ENCODE data around the gene HOXB4. TPM values are rescaled to one million over a fixed set of nuclear protein-coding genes. Genes with fewer than 3 reads are reported as not detected.

The HOXB4 gene
- total RNA-seq, 2 experiments from 2014 or later, result 7.8 TPM

DNA sequence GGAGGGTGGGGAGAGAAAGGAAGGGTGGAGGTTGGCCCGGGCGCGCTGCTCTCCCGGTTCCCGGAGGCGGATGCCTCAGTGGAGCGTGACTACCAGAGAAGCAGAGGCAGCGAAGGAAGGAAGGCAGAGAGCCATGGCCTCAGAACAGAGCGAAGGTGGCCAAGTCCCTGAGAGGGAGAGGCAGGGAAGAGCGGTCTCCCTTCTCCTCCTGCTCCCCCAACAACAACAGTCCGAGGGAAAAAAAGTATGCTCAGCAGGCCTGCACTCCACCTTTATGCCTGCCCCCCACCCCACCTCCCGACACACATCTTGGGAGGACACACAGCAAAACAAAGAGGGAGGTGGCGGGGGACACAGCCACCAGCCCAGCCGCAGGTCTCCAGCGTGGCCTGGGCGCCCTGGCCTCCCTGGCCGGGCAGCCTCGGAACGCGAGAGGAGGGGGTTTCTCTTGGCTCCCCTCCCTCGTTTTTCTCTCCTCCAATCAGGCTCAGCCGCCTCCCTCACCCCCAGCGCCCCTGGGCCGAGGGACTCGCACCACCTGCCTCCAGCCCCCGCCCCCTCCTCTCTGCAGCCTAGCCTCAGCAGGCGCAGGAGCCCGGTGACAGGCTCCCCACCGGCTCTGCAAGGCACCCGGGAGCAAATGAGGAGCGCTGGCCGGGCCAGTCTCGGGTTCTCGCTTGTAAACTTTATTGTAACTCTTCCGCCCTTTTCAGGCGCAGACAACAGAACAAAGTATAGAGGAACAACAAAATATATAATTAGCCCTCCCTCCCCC, 33.7 kb upstream of the HOXB4 start:
- peak; percentile 26 for ATAC-seq
- peaks cover 36% of the 10 kb centered on the region for H3K4me1 Mint-ChIP-seq
- peak overlapping the region; percentile 81 for H3K4me3 Mint-ChIP-seq
- peaks cover 81% of the 10 kb centered on the region for H3K27me3 Mint-ChIP-seq
- no peaks in the 10 kb centered on the region for H3K9me3 Mint-ChIP-seq (ENCODE audit: low read depth)
- H3K27ac Mint-ChIP-seq, result no peak overlapping the region
- CTCF ChIA-PET, result interaction anchor here (2.7 to 2.9 kb wide), 2 partner anchors 13 to 24 kb away, joined by 21 to 23 read pairs; partner anchors contain the start of gene HOXB9
- DNase-seq, result no peak
- H3K36me3 Mint-ChIP-seq, result peaks cover 2% of the 10 kb centered on the region

DNA sequence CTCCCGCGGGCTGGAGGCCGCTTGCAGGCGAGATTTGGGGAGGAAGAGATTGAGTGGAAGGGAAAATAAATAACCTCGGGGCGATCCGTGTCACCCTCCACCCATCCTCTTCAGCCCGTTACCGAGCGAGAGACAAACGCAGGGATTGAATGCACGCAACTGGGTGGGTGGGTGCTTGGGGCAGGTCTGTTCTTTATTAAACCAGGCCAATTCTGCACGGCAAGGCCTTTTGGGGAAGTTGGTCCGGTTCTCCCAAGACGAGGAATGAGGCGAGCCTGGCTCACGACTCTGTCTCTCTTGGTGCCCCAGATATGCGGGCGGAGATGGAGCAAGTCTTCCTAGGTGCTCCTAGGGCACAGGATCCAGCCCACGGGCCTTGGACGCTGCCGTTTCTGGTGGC, 33.1 kb upstream of the HOXB4 start:
- Mint-ChIP-seq H3K27ac (peak overlapping the region; percentile 22), H3K9me3 (ENCODE audit: low read depth) (no peaks in the 10 kb centered on the region), H3K4me1 (peaks cover 35% of the 10 kb centered on the region), H3K36me3 (peaks cover 2% of the 10 kb centered on the region), H3K27me3 (peaks cover 81% of the 10 kb centered on the region), H3K4me3 (peak overlapping the region; percentile 81)
- CTCF ChIA-PET, result no interaction called here
- ATAC-seq (peak; percentile 7), DNase-seq (no peak)

DNA sequence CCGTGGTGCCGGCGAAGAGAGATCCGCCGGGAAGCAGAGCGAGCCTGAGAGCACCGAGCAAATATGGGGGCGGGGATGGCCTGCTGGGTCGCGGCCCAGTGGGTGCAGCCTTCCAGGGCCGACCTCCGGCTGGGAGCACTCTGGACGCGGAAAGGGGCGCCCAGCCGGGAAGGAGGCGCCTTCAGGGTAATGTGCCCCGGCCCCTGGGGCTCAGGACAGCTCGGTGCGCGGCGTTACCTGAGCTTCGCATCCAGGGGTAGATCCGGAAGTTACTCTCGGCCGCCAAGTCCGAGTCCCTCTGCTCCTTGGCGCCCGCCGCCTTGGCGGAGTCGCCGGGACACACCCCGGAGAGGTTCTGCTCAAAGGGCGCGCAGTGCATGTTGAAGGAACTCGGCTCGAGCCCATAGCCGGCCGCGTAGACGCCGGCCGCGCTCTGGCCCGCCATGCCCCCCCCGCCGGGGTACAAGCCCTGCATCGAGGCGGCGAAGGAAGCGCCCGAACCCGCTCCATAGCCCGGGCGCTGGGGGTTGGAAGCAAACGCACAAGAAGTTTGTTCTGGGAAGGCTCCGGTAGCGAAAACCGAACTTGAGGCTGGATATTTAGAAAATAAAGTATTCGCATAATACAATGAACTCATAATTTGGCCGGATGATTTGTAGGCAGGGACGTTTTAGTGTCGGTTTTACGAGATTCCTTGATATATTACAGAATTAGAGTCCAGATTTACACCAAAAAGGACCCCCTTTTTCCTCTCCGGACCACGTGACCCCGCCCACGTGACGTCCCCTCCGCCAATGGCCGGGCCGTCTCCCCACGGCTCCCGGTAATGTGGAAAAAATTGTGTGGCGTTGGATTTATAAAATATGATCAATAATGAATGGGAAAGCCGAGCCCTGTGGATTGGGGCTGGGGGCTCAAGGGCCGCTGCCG, 32.4 kb upstream of the HOXB4 start, which contains the start of gene HOXB7:
HOXB7 (minus strand) TSS at position 736 of the 930 bp plus-strand sequence; CDS start at position 637, 99 bp downstream.
- peak within 1 kb of the TSS; percentile 81 for H3K4me3 Mint-ChIP-seq
- CTCF ChIA-PET, result interaction anchor here (0.6 to 4.8 kb wide), 12 partner anchors 9 to 640 kb away, joined by 3 to 40 read pairs (median 3); partner anchors contain the start of genes CDK5RAP3 and HOXB5

DNA sequence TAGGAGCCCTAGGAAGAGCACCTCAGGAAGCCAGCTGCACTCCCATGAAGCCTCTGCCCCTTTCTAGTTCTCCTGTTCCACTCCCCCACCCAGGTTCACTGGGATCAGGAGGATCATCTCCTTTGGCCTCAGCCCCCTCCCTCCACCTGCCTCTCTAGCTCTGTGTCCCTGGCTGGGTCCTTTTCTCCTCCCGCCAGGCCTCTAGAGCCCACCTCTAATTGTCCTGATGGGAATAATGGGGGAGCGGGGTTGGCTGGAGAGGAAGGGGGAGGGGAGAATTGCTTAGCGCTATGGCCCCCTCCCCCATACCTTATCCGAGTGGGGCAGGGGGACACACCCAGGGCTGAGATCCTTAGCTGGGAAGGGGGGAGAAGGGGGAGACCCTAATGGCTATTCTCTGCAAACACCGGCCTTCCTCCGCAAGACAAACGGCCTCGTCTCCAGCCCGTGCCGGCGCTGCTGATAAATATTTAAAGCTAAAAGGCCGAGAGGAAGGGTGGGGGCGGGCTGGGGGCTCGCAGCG, 31.7 kb upstream of the HOXB4 start:
- Mint-ChIP-seq H3K36me3 (peaks cover 2% of the 10 kb centered on the region), H3K4me3 (peak overlapping the region; percentile 81), H3K9me3 (ENCODE audit: low read depth) (no peaks in the 10 kb centered on the region), H3K4me1 (peaks cover 36% of the 10 kb centered on the region), H3K27ac (no peak overlapping the region), H3K27me3 (peaks cover 79% of the 10 kb centered on the region)
- no peak for ATAC-seq
- CTCF ChIA-PET, result interaction anchor here (0.6 to 4.8 kb wide), 13 partner anchors 9 to 639 kb away, joined by 3 to 40 read pairs (median 3); partner anchors contain the start of genes CDK5RAP3 and HOXB5
- DNase-seq, result no peak

More for the DNA sequence above, 32.4 kb upstream of the HOXB4 start, which contains the start of gene HOXB7:
- H3K36me3 Mint-ChIP-seq, result peaks cover 2% of the 10 kb centered on the region
- H3K4me1 Mint-ChIP-seq, result peaks cover 35% of the 10 kb centered on the region
- peak; percentile 54 for ATAC-seq
- peak within 1 kb of the TSS; percentile 22 for H3K27ac Mint-ChIP-seq
- peak; percentile 81 for DNase-seq
- no peaks in the 10 kb centered on the region for H3K9me3 Mint-ChIP-seq (ENCODE audit: low read depth)
- H3K27me3 Mint-ChIP-seq, result peaks cover 79% of the 10 kb centered on the region

DNA sequence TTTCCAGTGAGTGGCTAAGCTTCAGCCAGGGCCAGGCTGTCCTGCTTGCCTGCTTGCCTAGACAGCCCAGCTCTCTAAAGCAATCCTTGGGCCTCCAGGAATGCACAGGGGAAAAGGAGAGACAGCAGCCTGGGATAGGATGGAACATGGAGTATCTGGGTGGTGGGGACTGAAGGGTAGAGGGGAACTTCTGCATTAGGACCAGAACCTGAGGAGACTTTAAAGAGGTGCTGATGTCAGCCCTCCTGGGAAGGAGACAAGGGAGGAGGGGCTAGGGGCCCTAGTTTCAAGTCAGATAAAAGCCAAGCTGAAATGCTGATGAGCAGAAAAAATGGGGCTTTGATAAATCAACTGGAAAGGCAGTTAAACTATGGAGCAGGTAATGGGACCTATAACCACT, 30.9 kb upstream of the HOXB4 start:
- DNase-seq, result no peak
- ATAC-seq, result no peak
- CTCF ChIA-PET, result interaction anchor here (1.0 to 4.8 kb wide), 9 partner anchors 8 to 638 kb away, joined by 3 to 40 read pairs (median 5); partner anchors contain the start of genes CDK5RAP3 and HOXB5
- Mint-ChIP-seq H3K4me1 (peaks cover 39% of the 10 kb centered on the region), H3K36me3 (peaks cover 2% of the 10 kb centered on the region), H3K27ac (no peak overlapping the region), H3K27me3 (peaks cover 79% of the 10 kb centered on the region), H3K9me3 (ENCODE audit: low read depth) (no peaks in the 10 kb centered on the region), H3K4me3 (peak overlapping the region; percentile 3)

DNA sequence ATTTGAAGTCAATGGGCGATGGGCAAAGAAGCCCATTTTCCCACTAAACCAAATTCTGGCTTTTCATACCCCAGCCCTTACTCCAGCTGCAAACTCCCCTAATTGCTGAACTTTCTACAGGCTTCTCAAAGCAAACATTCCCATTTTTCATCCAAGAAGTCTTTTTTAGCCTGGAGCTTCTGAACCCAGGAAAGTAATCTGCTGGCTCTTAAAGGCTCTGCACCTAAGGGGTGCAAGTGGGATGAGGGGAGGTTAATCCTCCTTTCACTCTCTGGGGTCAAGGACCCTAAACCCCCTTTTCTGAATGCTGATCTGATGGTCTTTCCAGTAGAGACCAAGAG, 30.3 kb upstream of the HOXB4 start:
- H3K4me3 Mint-ChIP-seq, result no peak overlapping the region
- no peaks in the 10 kb centered on the region for H3K9me3 Mint-ChIP-seq (ENCODE audit: low read depth)
- CTCF ChIA-PET, result interaction anchor here (1.7 to 4.8 kb wide), 3 partner anchors 14 to 116 kb away, joined by 5 to 40 read pairs (median 8); partner anchors contain the start of gene HOXB5
- H3K36me3 Mint-ChIP-seq, result peaks cover 2% of the 10 kb centered on the region
- DNase-seq (no peak), ATAC-seq (no peak)
- H3K27me3 Mint-ChIP-seq, result peaks cover 79% of the 10 kb centered on the region
- peaks cover 38% of the 10 kb centered on the region for H3K4me1 Mint-ChIP-seq
- H3K27ac Mint-ChIP-seq, result no peak overlapping the region

DNA sequence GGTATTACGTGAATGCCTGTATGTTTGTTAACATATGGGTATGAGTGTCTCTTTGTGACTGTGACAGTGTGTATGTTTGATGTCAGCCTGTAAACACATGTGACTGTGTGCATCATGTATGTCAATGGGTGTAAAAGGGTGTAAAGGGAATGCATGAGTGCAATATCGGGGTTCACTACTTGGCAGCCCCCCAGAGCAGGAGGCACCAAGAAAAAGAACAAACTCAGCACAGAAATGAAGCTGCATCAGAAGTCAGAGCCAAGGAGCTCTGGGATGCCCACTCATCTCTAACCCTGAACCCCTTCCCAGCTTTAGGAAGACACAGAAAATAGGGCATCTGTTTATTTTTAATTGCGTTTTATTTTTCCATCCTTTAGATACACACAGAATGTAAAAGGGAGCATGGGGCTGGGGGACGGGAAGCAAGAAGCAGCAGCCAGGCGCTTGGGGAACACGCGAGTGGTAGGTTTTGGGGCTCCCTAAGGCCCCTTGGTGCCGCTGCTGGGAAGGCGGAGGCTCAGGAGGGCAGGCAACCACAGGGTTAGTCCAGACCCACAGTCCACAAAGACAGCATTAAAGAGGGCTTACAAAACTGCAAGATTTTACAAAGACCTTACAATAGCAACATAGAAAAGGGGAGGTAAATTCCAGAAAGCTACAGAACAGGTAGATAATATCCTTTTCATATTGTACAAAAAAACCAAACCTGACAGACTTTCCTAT, 28.9 kb upstream of the HOXB4 start:
- ATAC-seq (no peak), DNase-seq (no peak)
- H3K4me1 Mint-ChIP-seq, result peaks cover 39% of the 10 kb centered on the region
- CTCF ChIA-PET, result interaction anchor here (2.0 to 4.8 kb wide), 2 partner anchors 12 to 29 kb away, joined by 8 to 40 read pairs; partner anchors contain the start of gene HOXB5
- H3K36me3 Mint-ChIP-seq, result no peaks in the 10 kb centered on the region
- no peak overlapping the region for H3K4me3 Mint-ChIP-seq
- peaks cover 85% of the 10 kb centered on the region for H3K27me3 Mint-ChIP-seq
- H3K9me3 Mint-ChIP-seq (ENCODE audit: low read depth), result no peaks in the 10 kb centered on the region
- no peak overlapping the region for H3K27ac Mint-ChIP-seq

DNA sequence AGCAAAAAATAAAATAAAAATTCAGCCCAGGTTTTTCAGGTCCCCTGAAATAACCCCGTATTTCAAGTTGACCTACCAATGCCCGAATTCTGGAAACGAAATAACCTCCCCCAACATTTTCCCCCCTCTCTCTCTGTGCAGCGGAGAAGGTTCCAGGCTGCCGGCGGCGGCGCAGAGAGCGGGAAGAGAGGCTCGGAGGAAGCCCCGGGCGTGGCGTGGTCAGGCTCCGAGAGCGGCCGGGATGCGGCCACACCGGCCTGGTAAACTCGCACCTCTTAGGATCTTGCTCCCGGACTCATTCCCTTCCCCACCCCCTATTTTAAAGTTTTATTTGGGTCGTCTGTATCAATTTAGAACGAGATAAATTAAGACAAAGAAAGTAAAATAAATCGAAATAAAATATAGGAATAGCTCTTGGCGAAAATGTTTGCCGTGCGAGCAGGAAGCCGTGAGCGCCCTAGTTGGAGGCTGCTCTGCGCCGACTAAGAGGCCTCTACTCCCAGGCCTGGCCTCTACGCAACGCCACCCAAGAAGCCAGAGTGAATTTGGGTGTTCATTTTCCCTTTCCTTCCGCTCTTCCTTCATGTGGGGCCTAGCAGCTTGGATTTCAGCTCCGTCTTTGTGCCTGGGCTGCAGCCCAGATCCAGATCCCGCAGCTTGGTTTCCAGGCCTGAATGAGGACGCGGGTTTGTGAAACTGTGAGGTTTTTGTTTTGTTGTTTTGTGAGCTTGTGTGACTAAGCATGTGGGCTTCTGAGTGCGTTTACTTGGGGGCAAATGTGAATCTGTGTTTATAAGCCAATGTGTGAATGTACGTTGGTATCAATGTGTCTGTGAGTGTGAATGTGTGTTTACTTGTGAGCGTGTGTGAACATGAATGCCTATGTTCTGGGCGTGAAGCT, 28.1 kb upstream of the HOXB4 start:
- Mint-ChIP-seq H3K27me3 (peaks cover 87% of the 10 kb centered on the region), H3K9me3 (ENCODE audit: low read depth) (no peaks in the 10 kb centered on the region), H3K27ac (no peak overlapping the region), H3K4me3 (no peak overlapping the region), H3K36me3 (no peaks in the 10 kb centered on the region), H3K4me1 (peaks cover 42% of the 10 kb centered on the region)
- CTCF ChIA-PET, result interaction anchor here (0.7 to 4.8 kb wide), 3 partner anchors 12 to 30 kb away, joined by 3 to 40 read pairs (median 8); partner anchors contain the start of gene HOXB5
- ATAC-seq (no peak), DNase-seq (no peak)

DNA sequence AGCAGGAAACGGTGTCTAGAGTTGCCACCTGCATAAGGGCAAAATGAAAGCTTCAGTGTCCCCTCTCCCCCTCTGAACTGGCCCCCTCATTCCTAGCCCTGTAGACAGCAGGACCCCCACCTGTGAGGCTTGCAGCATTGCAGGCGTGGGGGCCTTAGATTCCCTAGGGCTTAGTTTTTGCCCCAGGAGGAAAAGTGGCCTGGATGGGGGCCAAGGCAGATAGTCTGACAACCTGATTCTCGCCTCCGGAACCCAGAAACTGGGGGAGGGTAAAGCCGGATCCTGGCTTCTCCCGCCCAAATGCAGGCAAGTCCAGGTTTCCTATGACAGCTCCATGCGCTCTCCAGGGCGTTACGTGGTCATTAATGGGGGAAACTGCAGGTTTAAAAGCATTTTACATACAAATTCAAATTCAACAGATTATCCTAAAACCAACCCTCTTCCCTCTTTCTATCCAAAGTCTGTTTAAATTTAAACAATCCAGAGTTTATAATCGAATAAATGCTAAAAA, 27.3 kb upstream of the HOXB4 start:
- Mint-ChIP-seq H3K4me3 (no peak overlapping the region), H3K4me1 (peaks cover 37% of the 10 kb centered on the region), H3K9me3 (ENCODE audit: low read depth) (no peaks in the 10 kb centered on the region), H3K36me3 (no peaks in the 10 kb centered on the region), H3K27ac (no peak overlapping the region), H3K27me3 (peaks cover 89% of the 10 kb centered on the region)
- CTCF ChIA-PET, result interaction anchor here (0.8 kb wide), 1 partner anchor 17 kb away, joined by 4 read pairs; no protein-coding TSS in a partner anchor
- ATAC-seq (no peak), DNase-seq (no peak)

DNA sequence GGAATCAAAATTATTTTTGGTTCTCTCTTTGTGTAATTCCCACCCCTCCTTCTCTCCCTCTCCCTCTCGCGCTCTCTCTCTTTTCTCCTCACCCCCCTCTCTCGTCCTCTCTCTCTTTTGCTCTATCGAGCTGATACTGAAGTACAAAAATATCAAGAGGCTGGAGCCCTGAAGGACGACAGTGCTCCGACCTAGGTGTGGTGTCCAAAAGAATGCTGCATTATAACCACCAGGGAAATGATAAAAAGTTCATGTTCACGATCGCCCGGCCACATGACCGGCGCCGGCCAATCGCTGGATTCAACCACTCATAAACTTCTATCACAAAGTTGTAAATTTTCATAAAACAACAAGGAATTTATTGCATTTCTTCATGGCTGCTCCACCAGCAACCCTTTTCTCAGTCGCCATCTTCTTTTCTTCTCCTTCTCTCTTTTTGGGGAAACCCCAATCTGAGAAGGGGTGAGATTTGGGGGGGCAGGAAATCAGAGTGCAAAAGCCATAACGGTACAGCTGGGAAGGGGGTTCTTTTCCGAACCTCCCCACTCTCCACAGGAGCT, 26.7 kb upstream of the HOXB4 start, which contains the start of gene HOXB6:
HOXB6 (minus strand) TSS at position 217 of the 560 bp plus-strand sequence. CDS start 6,836 bp downstream, outside the sequence.
- H3K4me3 Mint-ChIP-seq, result peak within 1 kb of the TSS; percentile 22
- peaks cover 37% of the 10 kb centered on the region for H3K4me1 Mint-ChIP-seq
- ATAC-seq (no peak), DNase-seq (no peak)
- no peaks in the 10 kb centered on the region for H3K36me3 Mint-ChIP-seq
- CTCF ChIA-PET, result interaction anchor here (0.8 kb wide), 1 partner anchor 17 kb away, joined by 4 read pairs; no protein-coding TSS in a partner anchor
- no peak within 1 kb of the TSS for H3K27ac Mint-ChIP-seq
- H3K27me3 Mint-ChIP-seq, result peaks cover 95% of the 10 kb centered on the region
- H3K9me3 Mint-ChIP-seq (ENCODE audit: low read depth), result no peaks in the 10 kb centered on the region
